GM18520 (cell line): ENCODE results near the gene GOLGA8H.
"Not testable (repeated sequence)": the region's sequence is repeated elsewhere in the genome, so short reads cannot be mapped to it uniquely, and the experiment has no call there.

ENCODE experiments used
- ATAC-seq: cut with Tn5 transposase; IDR thresholded peaks from one replicate; pipeline ENCODE4 v1.9.1; 2021; ENCODE audit not compliant: unreplicated experiment

The GOLGA8H gene

GRCh38 chr15:30603796-30604195, at the start of gene GOLGA8H:
Gene GOLGA8H, plus strand, starts transcription at chr15:30604028. Its CDS starts 98 bp downstream, at chr15:30604126.
- ATAC-seq, result not testable (repeated sequence)

- ATAC-seq, result not testable (repeated sequence)
These were observed 36.9 kb upstream of the GOLGA8H start for GRCh38 chr15:30566949-30567348.

GRCh38 chr15:30573012-30573491, 30.8 kb upstream of the GOLGA8H start:
- ATAC-seq, result not testable (repeated sequence)

GRCh38 chr15:30579394-30579970, 24.3 kb upstream of the GOLGA8H start:
- not testable (repeated sequence) for ATAC-seq

- not testable (repeated sequence) for ATAC-seq
These were observed 23.1 kb upstream of the GOLGA8H start for GRCh38 chr15:30580716-30581115.

- ATAC-seq, result not testable (repeated sequence)
These were observed 4.9 kb upstream of the GOLGA8H start for GRCh38 chr15:30598953-30599352.

GRCh38 chr15:30612271-30612670, 8.4 kb downstream of the GOLGA8H start:
- ATAC-seq, result not testable (repeated sequence)

- ATAC-seq, result not testable (repeated sequence)
These were observed 17.5 kb downstream of the GOLGA8H start for GRCh38 chr15:30621342-30621741.

GRCh38 chr15:30625436-30626193, 21.8 kb downstream of the GOLGA8H start, which contains the start of gene ARHGAP11B:
Gene ARHGAP11B, plus strand, starts transcription at chr15:30626128.
- peak; percentile 91 for ATAC-seq

GRCh38 chr15:30626194-30626565, 22.4 kb downstream of the GOLGA8H start:
- ATAC-seq, result not testable (repeated sequence)

- not testable (repeated sequence) for ATAC-seq
These were observed 22.8 kb downstream of the GOLGA8H start for GRCh38 chr15:30626632-30627031.

GRCh38 chr15:30650012-30650929, 46.4 kb downstream of the GOLGA8H start:
- ATAC-seq, result peak; percentile 98

GRCh38 chr15:30661154-30661553, 57.3 kb downstream of the GOLGA8H start:
- not testable (repeated sequence) for ATAC-seq
